ENCODE data around the gene TRMT61A. TPM values are rescaled to one million over a fixed set of nuclear protein-coding genes. Genes with fewer than 3 reads are reported as not detected.

Gene TRMT61A
- total and polyA plus RNA-seq, 4 experiments from 2014 or later: 4.6 to 14.0 (median 11.6) TPM

GRCh38 chr14:103531421-103532215 is 2.6 kb downstream of the TRMT61A start:
- Histone ChIP-seq H3K9me3 (ENCODE audit: control insufficient read depth in 1 of 2, low read length in 2 of 2) (no peaks in the 10 kb centered on the region), H3K4me1 (ENCODE audit: insufficient read depth, low read length) (peaks cover 30% of the 10 kb centered on the region), H3K27ac (ENCODE audit: low read depth, low read length) (no peak overlapping the region), H3K27me3 (ENCODE audit: insufficient read depth, low read length) (no peaks in the 10 kb centered on the region), H3K4me3 (ENCODE audit: low read length in 2 of 2) (no peak overlapping the region), H3K36me3 (ENCODE audit: insufficient read depth, low read length) (no peaks in the 10 kb centered on the region)
- intact Hi-C loops (cut with micrococcal nuclease): no loop called here
- Mint-ChIP-seq H3K27ac (peak overlapping the region in 5 of 7 donors; percentile 46 to 62 (median 53)), H3K36me3 (peaks cover 0 to 2% of the 10 kb centered on the region in 2 donors), H3K9me3 (no peaks in the 10 kb centered on the region), H3K4me3 (peak overlapping the region in 4 of 8 donors; percentile 17 to 92 (median 34)), H3K4me1 (peaks cover 15 to 47% (median 25%) of the 10 kb centered on the region in 4 donors), H3K27me3 (no peaks in the 10 kb centered on the region)
- DNase-seq: no peak
- ChIA-PET POLR2A (ENCODE audit: partially characterized antibody) (interaction anchor here (0.8 to 5.9 kb wide), 3 partner anchors 10 to 31 kb away, joined by 3 to 31 read pairs (median 17); partner anchors contain the start of genes BAG5, CKB and COA8), CTCF (ENCODE audit: partially characterized antibody) (interaction anchor here (0.7 to 2.0 kb wide), 3 partner anchors 11 to 15 kb away, joined by 3 to 8 read pairs (median 8); no protein-coding TSS in a partner anchor)

DNA sequence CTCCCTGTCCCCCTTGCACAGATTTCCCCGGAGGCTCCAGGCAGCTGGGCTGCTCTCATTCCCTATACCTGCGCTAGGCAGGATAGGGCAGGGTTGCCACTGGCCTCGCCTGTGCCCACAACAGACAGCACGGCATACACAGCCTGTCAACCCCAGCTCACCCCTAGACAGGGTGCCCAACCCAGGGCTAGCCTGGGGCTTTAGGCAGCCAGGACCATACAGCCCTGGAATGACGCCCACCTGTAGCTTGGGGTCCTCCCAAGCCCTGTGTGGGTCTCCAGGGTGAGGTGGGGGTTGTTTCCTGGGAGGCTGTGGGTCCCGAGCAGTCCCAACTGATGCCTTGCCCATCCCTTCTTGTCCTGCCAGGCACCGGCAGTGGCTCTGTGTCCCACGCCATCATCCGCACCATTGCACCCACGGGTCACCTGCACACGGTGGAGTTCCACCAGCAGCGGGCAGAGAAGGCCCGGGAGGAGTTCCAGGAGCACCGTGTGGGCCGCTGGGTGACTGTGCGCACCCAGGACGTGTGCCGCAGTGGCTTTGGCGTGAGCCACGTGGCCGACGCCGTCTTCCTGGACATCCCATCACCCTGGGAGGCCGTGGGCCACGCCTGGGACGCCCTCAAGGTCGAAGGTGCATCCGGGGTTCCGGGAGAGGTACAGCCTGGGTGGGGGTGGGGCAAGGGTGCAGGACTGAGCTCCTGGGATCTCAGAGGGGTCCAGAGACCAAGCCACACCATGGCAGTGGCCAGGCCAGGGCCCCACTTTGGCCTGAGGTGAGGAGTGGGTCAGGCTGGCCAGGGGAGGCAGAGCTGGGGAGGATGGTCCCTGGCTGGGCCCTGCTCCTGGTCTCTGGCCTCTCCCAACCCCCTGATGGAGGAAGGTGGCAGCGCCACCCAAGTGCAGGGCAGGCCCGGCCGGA is 3.5 kb downstream of the TRMT61A start:
- no peak for DNase-seq
- H3K4me3 ChIP-seq (ENCODE audit: low read length in 2 of 2): no peak overlapping the region
- Mint-ChIP-seq H3K4me1 (peaks cover 15 to 40% (median 24%) of the 10 kb centered on the region in 4 donors), H3K36me3 (peaks cover 0 to 2% of the 10 kb centered on the region in 2 donors), H3K27me3 (no peaks in the 10 kb centered on the region), H3K9me3 (no peaks in the 10 kb centered on the region), H3K27ac (peak overlapping the region in 3 of 7 donors; percentile 47 to 57 (median 53)), H3K4me3 (no peak overlapping the region)
- peaks cover 30% of the 10 kb centered on the region for H3K4me1 ChIP-seq (ENCODE audit: insufficient read depth, low read length)
- no peaks in the 10 kb centered on the region for H3K9me3 ChIP-seq (ENCODE audit: control insufficient read depth in 1 of 2, low read length in 2 of 2)
- no peaks in the 10 kb centered on the region for H3K27me3 ChIP-seq (ENCODE audit: insufficient read depth, low read length)
- POLR2A ChIA-PET (ENCODE audit: partially characterized antibody): interaction anchor here (0.8 to 5.9 kb wide), 2 partner anchors 11 to 30 kb away, joined by 3 to 31 read pairs; partner anchors contain the start of genes BAG5 and COA8
- H3K36me3 ChIP-seq (ENCODE audit: insufficient read depth, low read length): no peaks in the 10 kb centered on the region
- CTCF ChIA-PET (ENCODE audit: partially characterized antibody): interaction anchor here (1.6 kb wide), 1 partner anchor 14 kb away, joined by 6 read pairs; no protein-coding TSS in a partner anchor
- intact Hi-C loops (cut with micrococcal nuclease): no loop called here
- no peak overlapping the region for H3K27ac ChIP-seq (ENCODE audit: low read depth, low read length)

DNA sequence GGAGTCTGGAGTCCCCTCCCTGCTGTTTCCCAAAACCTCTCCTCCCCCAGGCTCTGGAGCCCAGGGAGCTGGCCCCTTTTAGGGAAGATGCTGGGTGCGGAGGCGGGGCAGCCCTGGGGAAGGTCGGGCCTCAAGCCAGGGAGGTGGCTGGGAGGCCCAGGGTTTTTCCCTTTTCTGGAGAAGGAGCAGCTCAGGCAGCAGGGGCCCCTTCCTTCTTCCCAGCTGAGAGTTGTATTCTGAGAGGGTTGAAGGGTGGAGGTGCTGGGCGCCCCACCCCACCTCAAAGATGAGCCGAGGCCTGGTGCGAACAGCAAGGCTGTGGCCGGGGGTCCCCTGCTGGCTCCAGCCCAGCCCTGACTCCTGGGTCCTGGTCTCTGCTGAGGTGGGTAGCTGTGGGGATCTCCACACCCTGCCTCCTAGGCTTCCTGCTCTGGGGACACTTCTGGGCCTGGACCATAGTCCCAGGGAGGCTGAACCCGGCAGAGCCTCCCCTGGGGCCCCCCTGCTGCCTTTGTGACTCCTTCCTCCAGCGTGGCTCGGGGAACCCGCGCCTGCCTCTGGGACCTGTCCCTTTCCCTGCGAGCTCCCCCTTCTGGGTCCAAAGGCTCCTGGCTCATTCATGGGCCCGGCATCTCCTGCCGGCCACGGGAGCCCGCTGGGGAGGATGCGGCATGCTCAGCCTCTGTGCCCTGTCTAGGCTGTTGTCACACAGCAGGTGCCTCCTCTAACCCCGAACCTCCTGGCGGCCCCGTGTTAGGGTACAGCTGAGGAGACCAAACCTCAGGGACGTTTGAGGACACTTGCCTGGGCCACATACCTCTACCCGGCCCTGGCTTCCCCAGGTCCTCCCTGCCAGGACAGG is 4.4 kb downstream of the TRMT61A start:
- no peaks in the 10 kb centered on the region for H3K27me3 ChIP-seq (ENCODE audit: insufficient read depth, low read length)
- Mint-ChIP-seq H3K27me3 (no peaks in the 10 kb centered on the region), H3K4me3 (no peak overlapping the region), H3K9me3 (no peaks in the 10 kb centered on the region), H3K4me1 (peaks cover 12 to 33% (median 19%) of the 10 kb centered on the region in 4 donors), H3K36me3 (peaks cover 0 to 2% of the 10 kb centered on the region in 2 donors), H3K27ac (peak overlapping the region in 1 of 7 donors; percentile 18)
- peaks cover 23% of the 10 kb centered on the region for H3K4me1 ChIP-seq (ENCODE audit: insufficient read depth, low read length)
- H3K36me3 ChIP-seq (ENCODE audit: insufficient read depth, low read length): no peaks in the 10 kb centered on the region
- H3K4me3 ChIP-seq (ENCODE audit: low read length in 2 of 2): no peak overlapping the region
- DNase-seq: no peak
- intact Hi-C loops (cut with micrococcal nuclease): no loop called here
- CTCF ChIA-PET (ENCODE audit: partially characterized antibody): interaction anchor here (1.6 kb wide), 1 partner anchor 15 kb away, joined by 6 read pairs; no protein-coding TSS in a partner anchor
- no peaks in the 10 kb centered on the region for H3K9me3 ChIP-seq (ENCODE audit: control insufficient read depth in 1 of 2, low read length in 2 of 2)
- POLR2A ChIA-PET (ENCODE audit: partially characterized antibody): no interaction called here
- no peak overlapping the region for H3K27ac ChIP-seq (ENCODE audit: low read depth, low read length)

GRCh38 chr14:103533999-103534575 is 5.1 kb downstream of the TRMT61A start:
- POLR2A ChIA-PET (ENCODE audit: partially characterized antibody): no interaction called here
- Histone ChIP-seq H3K4me1 (ENCODE audit: insufficient read depth, low read length) (peaks cover 18% of the 10 kb centered on the region), H3K9me3 (ENCODE audit: control insufficient read depth in 1 of 2, low read length in 2 of 2) (no peaks in the 10 kb centered on the region), H3K27ac (ENCODE audit: low read depth, low read length) (no peak overlapping the region), H3K27me3 (ENCODE audit: insufficient read depth, low read length) (no peaks in the 10 kb centered on the region), H3K4me3 (ENCODE audit: low read length in 2 of 2) (no peak overlapping the region), H3K36me3 (ENCODE audit: insufficient read depth, low read length) (no peaks in the 10 kb centered on the region)
- no peak for DNase-seq
- Mint-ChIP-seq H3K4me1 (peaks cover 11 to 27% (median 17%) of the 10 kb centered on the region in 4 donors), H3K36me3 (no peaks in the 10 kb centered on the region), H3K27ac (no peak overlapping the region), H3K9me3 (no peaks in the 10 kb centered on the region), H3K27me3 (no peaks in the 10 kb centered on the region), H3K4me3 (no peak overlapping the region)
- intact Hi-C loops (cut with micrococcal nuclease): no loop called here
- CTCF ChIA-PET (ENCODE audit: partially characterized antibody): interaction anchor here (1.6 kb wide), 1 partner anchor 16 kb away, joined by 6 read pairs; no protein-coding TSS in a partner anchor

DNA sequence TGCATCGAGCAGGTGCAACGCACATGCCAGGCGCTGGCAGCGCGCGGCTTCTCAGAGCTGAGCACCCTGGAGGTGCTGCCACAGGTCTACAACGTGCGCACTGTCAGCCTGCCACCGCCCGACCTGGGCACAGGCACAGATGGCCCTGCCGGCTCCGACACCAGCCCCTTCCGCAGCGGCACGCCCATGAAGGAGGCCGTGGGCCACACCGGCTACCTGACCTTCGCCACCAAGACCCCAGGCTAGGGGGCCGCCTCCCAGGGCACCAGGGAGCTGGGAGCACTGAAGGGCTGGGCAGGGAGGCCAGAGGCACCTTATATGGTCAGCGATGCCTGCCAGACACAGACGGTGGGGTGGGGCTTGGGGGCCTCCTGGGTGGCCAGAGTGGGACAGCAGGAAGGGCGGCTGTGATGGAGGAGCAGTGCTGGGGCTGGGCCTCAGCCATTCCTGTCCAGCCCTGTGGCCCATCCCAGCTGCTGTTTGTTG is 5.6 kb downstream of the TRMT61A start:
- H3K36me3 Mint-ChIP-seq: no peaks in the 10 kb centered on the region

More for the DNA sequence above, 5.6 kb downstream of the TRMT61A start:
- Mint-ChIP-seq H3K4me3 (no peak overlapping the region), H3K27me3 (no peaks in the 10 kb centered on the region), H3K9me3 (no peaks in the 10 kb centered on the region), H3K4me1 (peaks cover 8 to 23% (median 15%) of the 10 kb centered on the region in 4 donors), H3K27ac (no peak overlapping the region)
- peaks cover 14% of the 10 kb centered on the region for H3K4me1 ChIP-seq (ENCODE audit: insufficient read depth, low read length)
- H3K4me3 ChIP-seq (ENCODE audit: low read length in 2 of 2): no peak overlapping the region
- intact Hi-C loops (cut with micrococcal nuclease): no loop called here
- H3K9me3 ChIP-seq (ENCODE audit: control insufficient read depth in 1 of 2, low read length in 2 of 2): no peaks in the 10 kb centered on the region
- POLR2A ChIA-PET (ENCODE audit: partially characterized antibody): no interaction called here
- CTCF ChIA-PET (ENCODE audit: partially characterized antibody): no interaction called here
- no peak for DNase-seq
- H3K27me3 ChIP-seq (ENCODE audit: insufficient read depth, low read length): no peaks in the 10 kb centered on the region
- H3K27ac ChIP-seq (ENCODE audit: low read depth, low read length): no peak overlapping the region
- no peaks in the 10 kb centered on the region for H3K36me3 ChIP-seq (ENCODE audit: insufficient read depth, low read length)
